ENCODE measurements around the gene CFAP410. TPM values are rescaled to one million over a fixed set of nuclear protein-coding genes. Genes with fewer than 3 reads are reported as not detected.

Gene CFAP410
- total and polyA plus RNA-seq, 2 donors (not counting 1 experiment from before 2014, with no cell fraction given) = 69.2 to 98.8 TPM

GRCh38 chr21:44337449-44337848 lies 1.7 kb downstream of the CFAP410 start:
- no peak overlapping the region for H2AFZ ChIP-seq (ENCODE audit: insufficient read depth, low read depth, low read length, poor library complexity, severe bottlenecking)
- no peaks in the 10 kb centered on the region for H3K79me2 ChIP-seq (ENCODE audit: control insufficient read depth, insufficient read depth, low read length)
- peak overlapping the region in 1 of 2 donors; percentile 61 for H3K27ac ChIP-seq (ENCODE audit: low read length in 2 of 2)
- H3K27me3 Mint-ChIP-seq = no peaks in the 10 kb centered on the region
- H3K36me3 ChIP-seq (replicated peaks in 1 of 2; ENCODE audit: control extremely low read depth in 1 of 2, control insufficient read depth in 1 of 2, extremely low read depth in 1 of 2, insufficient read depth in 2 of 2, low read length in 1 of 2) = peaks cover 0 to 20% of the 10 kb centered on the region in 2 experiments
- POLR2A ChIA-PET = interaction anchor here (0.7 kb wide), 1 partner anchor 8 kb away, joined by 3 read pairs; no protein-coding TSS in a partner anchor
- TF ChIP-seq EZH2 (IDR thresholded peaks at IDR 0.05; ENCODE audit: borderline replicate concordance, insufficient read depth, low read depth, low read length, poor library complexity, severe bottlenecking) (no peak), CTCF (IDR thresholded peaks at IDR 0.05) (no peak)
- H3K4me1 ChIP-seq (ENCODE audit: control insufficient read depth in 2 of 2, insufficient read depth in 2 of 2, low read length in 2 of 2) = peaks cover 10 to 18% of the 10 kb centered on the region in 2 donors
- H3K4me2 ChIP-seq (replicated peaks; ENCODE audit: low read depth, low read length, poor library complexity, severe bottlenecking) = no peak overlapping the region
- peak overlapping the region; percentile 93 for H3K27ac Mint-ChIP-seq
- intact Hi-C loops (cut with micrococcal nuclease) = loop anchor here (5.0 kb wide), 1 partner anchor 325 kb away; the partner anchor contains the start of gene TRAPPC10
- H3K9me3 ChIP-seq (ENCODE audit: control extremely low read depth in 1 of 3, control insufficient read depth in 2 of 3, insufficient read depth in 1 of 3, low read length in 2 of 3) = no peaks in the 10 kb centered on the region
- H3K4me3 Mint-ChIP-seq = peak overlapping the region; percentile 74
- no peak for DNase-seq
- no peaks in the 10 kb centered on the region for H3K9me3 Mint-ChIP-seq (ENCODE audit: insufficient read depth)
- H3K9ac ChIP-seq (ENCODE audit: low read length) = no peak overlapping the region
- CTCF ChIA-PET = no interaction called here
- H4K20me1 ChIP-seq (ENCODE audit: control insufficient read depth, insufficient read depth, low read length, poor library complexity, severe bottlenecking) = peaks cover 25% of the 10 kb centered on the region
- ATAC-seq (ENCODE audit: low read depth) = no peak
- WGBS (ENCODE audit: insufficient coverage) = no CpG with 5 or more reads among the region's 3 CpGs
- peaks cover 17% of the 10 kb centered on the region for H3K4me1 Mint-ChIP-seq
- no peak overlapping the region for H3K4me3 ChIP-seq (ENCODE audit: control extremely low read depth in 1 of 5, extremely low read depth in 1 of 5, insufficient read depth in 1 of 5, low read depth in 2 of 5, low read length in 4 of 5)
- H3K27me3 ChIP-seq (replicated peaks in 1 of 4; ENCODE audit: control extremely low read depth in 1 of 4, control insufficient read depth in 3 of 4, insufficient read depth in 4 of 4, low read length in 3 of 4) = no peaks in the 10 kb centered on the region

DNA sequence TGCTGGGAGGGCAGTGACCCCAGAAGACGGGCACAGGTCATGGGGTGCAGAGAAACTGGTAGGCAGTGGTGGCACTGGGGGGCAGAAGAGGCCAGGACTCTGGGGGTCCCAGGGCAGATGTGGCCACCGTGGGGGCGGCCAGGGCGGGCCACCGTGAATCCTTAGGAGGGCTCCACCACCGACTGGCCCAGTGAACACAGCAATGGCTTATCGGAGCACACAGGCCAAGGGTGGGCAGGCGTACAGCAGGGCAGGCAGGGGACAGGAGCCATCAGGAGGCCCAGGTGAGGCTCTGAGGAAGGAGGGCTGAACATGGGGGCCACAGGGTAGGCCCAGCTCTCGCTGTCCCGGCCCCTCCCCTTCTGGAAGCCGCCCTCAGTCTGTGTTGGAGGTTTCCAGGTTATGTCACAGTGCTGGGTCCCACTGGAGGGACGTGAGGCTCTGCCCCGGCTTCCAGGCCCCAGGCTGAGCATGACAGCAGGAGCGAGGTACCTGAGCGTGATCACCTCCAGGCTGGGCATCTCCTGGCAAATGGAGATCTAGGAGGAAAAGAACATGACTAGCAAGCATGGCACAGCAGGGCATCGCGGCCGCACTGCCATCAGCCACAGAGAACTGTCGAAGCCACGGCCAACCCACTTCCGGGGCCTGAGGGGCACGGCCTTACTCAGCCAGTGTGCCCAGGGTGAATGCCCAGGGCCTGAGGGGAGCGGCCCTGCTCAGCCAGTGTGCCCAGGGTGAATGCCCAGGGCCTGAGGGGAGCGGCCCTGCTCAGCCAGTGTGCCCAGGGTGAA lies 3.7 kb downstream of the CFAP410 start:
- Histone ChIP-seq H2AFZ (ENCODE audit: insufficient read depth, low read depth, low read length, poor library complexity, severe bottlenecking) (no peak overlapping the region), H3K79me2 (ENCODE audit: control insufficient read depth, insufficient read depth, low read length) (no peaks in the 10 kb centered on the region), H3K9me3 (ENCODE audit: control extremely low read depth in 1 of 3, control insufficient read depth in 2 of 3, insufficient read depth in 1 of 3, low read length in 2 of 3) (no peaks in the 10 kb centered on the region), H3K4me3 (ENCODE audit: control extremely low read depth in 1 of 5, extremely low read depth in 1 of 5, insufficient read depth in 1 of 5, low read depth in 2 of 5, low read length in 4 of 5) (no peak overlapping the region), H4K20me1 (ENCODE audit: control insufficient read depth, insufficient read depth, low read length, poor library complexity, severe bottlenecking) (peaks cover 30% of the 10 kb centered on the region), H3K9ac (ENCODE audit: low read length) (no peak overlapping the region), H3K27me3 (replicated peaks in 1 of 4; ENCODE audit: control extremely low read depth in 1 of 4, control insufficient read depth in 3 of 4, insufficient read depth in 4 of 4, low read length in 3 of 4) (no peaks in the 10 kb centered on the region), H3K4me2 (replicated peaks; ENCODE audit: low read depth, low read length, poor library complexity, severe bottlenecking) (no peak overlapping the region), H3K36me3 (replicated peaks in 1 of 2; ENCODE audit: control extremely low read depth in 1 of 2, control insufficient read depth in 1 of 2, extremely low read depth in 1 of 2, insufficient read depth in 2 of 2, low read length in 1 of 2) (peaks cover 0 to 33% of the 10 kb centered on the region in 2 experiments), H3K4me1 (ENCODE audit: control insufficient read depth in 2 of 2, insufficient read depth in 2 of 2, low read length in 2 of 2) (peaks cover 9 to 18% of the 10 kb centered on the region in 2 donors), H3K27ac (ENCODE audit: low read length in 2 of 2) (no peak overlapping the region)
- Mint-ChIP-seq H3K9me3 (ENCODE audit: insufficient read depth) (no peaks in the 10 kb centered on the region), H3K27ac (no peak overlapping the region), H3K27me3 (no peaks in the 10 kb centered on the region), H3K4me3 (no peak overlapping the region), H3K4me1 (peaks cover 15% of the 10 kb centered on the region)
- WGBS (ENCODE audit: insufficient coverage) = 95% methylated on average over 22 of the region's 24 CpGs
- DNase-seq (no peak), ATAC-seq (ENCODE audit: low read depth) (no peak)
- TF ChIP-seq CTCF (IDR thresholded peaks at IDR 0.05) = no peak
- no peak for TF ChIP-seq EZH2 (IDR thresholded peaks at IDR 0.05; ENCODE audit: borderline replicate concordance, insufficient read depth, low read depth, low read length, poor library complexity, severe bottlenecking)
- intact Hi-C loops (cut with micrococcal nuclease) = loop anchor here (5.0 kb wide), 1 partner anchor 323 kb away; the partner anchor contains the start of gene TRAPPC10
- POLR2A ChIA-PET = no interaction called here
- CTCF ChIA-PET = no interaction called here

All from B cell (primary cell).